CD14-positive monocyte (primary cell): ENCODE data around the gene C20orf173. TPM values are rescaled to one million over a fixed set of nuclear protein-coding genes. Genes with fewer than 3 reads are reported as not detected.

Experiments used
- DNase-seq, 3 donors: peaks; one replicate each; pipeline ENCODE4 v3.0.0-alpha.2; 2011 to 2022
- H2AFZ ChIP-seq: 2 replicates; pipeline ENCODE4 v1.6.0; 2012; ENCODE audit warnings: mild to moderate bottlenecking, low read depth, low read length, inconsistent platforms; ENCODE audit not compliant: insufficient read depth, poor library complexity, severe bottlenecking
- H3K27ac ChIP-seq, 2 donors: 1 replicate in 1 of 2; 2 replicates in 1 of 2; pipeline ENCODE4 v1.5.1; 2012 to 2013; ENCODE audit warnings: low read length in 2 of 2, control low read depth in 1 of 2, inconsistent platforms in 1 of 2, low read depth in 1 of 2, mild to moderate bottlenecking in 1 of 2
- H3K27me3 ChIP-seq, 2 donors: one replicate each; pipeline versions ENCODE4 v1.6.0 to v1.6.1; 2011 to 2013; ENCODE audit warnings: low read length in 2 of 2; ENCODE audit not compliant: control insufficient read depth in 2 of 2, insufficient read depth in 2 of 2
- H3K36me3 ChIP-seq, 2 donors: replicated peaks in 1 of 2; 1 replicate in 1 of 2; 2 replicates in 1 of 2; pipeline versions ENCODE4 v1.5.1 to v1.6.1; 2012 to 2013; ENCODE audit warnings: low read length in 2 of 2, control low read depth in 1 of 2, inconsistent platforms in 1 of 2, mild to moderate bottlenecking in 1 of 2; ENCODE audit not compliant: insufficient read depth in 2 of 2, control insufficient read depth in 1 of 2
- H3K4me1 ChIP-seq, 2 donors: 1 replicate in 1 of 2; 2 replicates in 1 of 2; pipeline versions ENCODE4 v1.5.1 to v1.6.1; 2012 to 2013; ENCODE audit warnings: low read length in 2 of 2, control low read depth in 1 of 2, inconsistent platforms in 1 of 2, mild to moderate bottlenecking in 1 of 2, moderate library complexity in 1 of 2; ENCODE audit not compliant: insufficient read depth in 2 of 2, control insufficient read depth in 1 of 2
- H3K4me2 ChIP-seq: replicated peaks from 2 replicates; pipeline ENCODE3; 2012; ENCODE audit warnings: low read length, moderate library complexity, mild to moderate bottlenecking; ENCODE audit not compliant: poor library complexity, severe bottlenecking; ENCODE audit errors: extremely low read depth
- H3K4me3 ChIP-seq, 3 experiments: fragments of 200-600 bp in 1 of 3; sonication (generic) in 1 of 3; replicated peaks in 1 of 3; 1 replicate in 2 of 3; 2 replicates in 1 of 3; pipeline ENCODE4 v1.5.1; 2011 to 2013; ENCODE audit warnings: low read length in 3 of 3, mild to moderate bottlenecking in 3 of 3, control low read depth in 2 of 3, low read depth in 2 of 3, inconsistent platforms in 1 of 3, moderate library complexity in 1 of 3
- H3K79me2 ChIP-seq: 2 replicates; pipeline ENCODE4 v1.6.0; 2012; ENCODE audit warnings: mild to moderate bottlenecking, control low read depth, inconsistent platforms, low read length, moderate library complexity; ENCODE audit not compliant: insufficient read depth
- H3K9ac ChIP-seq: 2 replicates; pipeline ENCODE4 v1.6.0; 2017; ENCODE audit warnings: low read length, mild to moderate bottlenecking; ENCODE audit not compliant: insufficient read depth, poor library complexity, severe bottlenecking
- H3K9me3 ChIP-seq, 2 donors: replicated peaks in 1 of 2; 1 replicate in 1 of 2; 2 replicates in 1 of 2; pipeline versions ENCODE4 v1.5.1 to v1.6.1; 2012 to 2013; ENCODE audit warnings: low read length in 2 of 2, control low read depth in 1 of 2; ENCODE audit not compliant: control insufficient read depth in 1 of 2, insufficient read depth in 1 of 2
- H4K20me1 ChIP-seq: 2 replicates; pipeline ENCODE4 v1.6.0; 2012; ENCODE audit warnings: mild to moderate bottlenecking, low read length, control low read depth, moderate library complexity; ENCODE audit not compliant: insufficient read depth
- H3K27ac Mint-ChIP-seq, 7 donors: one replicate each; pipeline ENCODE4 v1.8.0; 2020; ENCODE audit warnings: mild to moderate bottlenecking in 7 of 7, mixed read lengths in 7 of 7, moderate library complexity in 6 of 7, inconsistent platforms in 2 of 7
- H3K27me3 Mint-ChIP-seq, 3 donors: one replicate each; pipeline ENCODE4 v1.8.0; 2021 to 2022; ENCODE audit warnings: low read depth in 3 of 3, mild to moderate bottlenecking in 3 of 3, mixed read lengths in 3 of 3, moderate library complexity in 3 of 3, inconsistent platforms in 1 of 3
- H3K36me3 Mint-ChIP-seq, 2 donors: one replicate each; pipeline ENCODE4 v1.8.0; 2020; ENCODE audit warnings: mixed read lengths in 2 of 2, inconsistent platforms in 1 of 2, mild to moderate bottlenecking in 1 of 2
- H3K4me1 Mint-ChIP-seq: one replicate; pipeline ENCODE4 v1.8.0; 2020; ENCODE audit warnings: mild to moderate bottlenecking, mixed read lengths
- H3K4me3 Mint-ChIP-seq, 2 donors: one replicate each; pipeline ENCODE4 v1.8.0; 2020; ENCODE audit warnings: mild to moderate bottlenecking in 2 of 2, mixed read lengths in 2 of 2, moderate library complexity in 1 of 2
- H3K9me3 Mint-ChIP-seq, 7 donors: one replicate each; pipeline ENCODE4 v1.8.0; 2020 to 2022; ENCODE audit warnings: mixed read lengths in 7 of 7, mild to moderate bottlenecking in 6 of 7, moderate library complexity in 6 of 7, inconsistent platforms in 2 of 7
- whole genome bisulfite sequencing: methylation state at CpG from one replicate; pipeline ENCODE4 v1.1.5; 2013; ENCODE audit warnings: missing lambda C conversion rate; ENCODE audit not compliant: insufficient coverage; 5-methylcytosine and 5-hydroxymethylcytosine counted together
- intact Hi-C, 2 donors: fragments of 100-400 bp; cut with micrococcal nuclease; formaldehyde crosslinking; loops; one replicate each; pipeline versions ENCODE4 v1.15.0 to v1.15.1; 2023
- polyA plus RNA-seq, 3 donors: library from polyadenylated mRNA; depleted of rRNA in 1 of 3; unstranded in 2 of 3; stranded (reverse) in 1 of 3; fragments of 300-500 nt in 2 of 3; fragments of >200 nt in 1 of 3; fragmentation: Illumina TruSeq in 2 of 3; gene quantifications; 1 replicate in 2 of 3; 2 replicates in 1 of 3; pipeline ENCODE4 v1.2.3, GENCODE V29; 2012 to 2021
- TF ChIP-seq, protein P1 (sequence below): fragments of 200-600 bp; IDR thresholded peaks from one replicate; pipeline ENCODE4 v1.8.0; 2022; ENCODE audit warnings: antibody characterized with exemption, mild to moderate bottlenecking

Gene C20orf173
- polyA plus RNA-seq, 3 donors = not detected

DNA sequence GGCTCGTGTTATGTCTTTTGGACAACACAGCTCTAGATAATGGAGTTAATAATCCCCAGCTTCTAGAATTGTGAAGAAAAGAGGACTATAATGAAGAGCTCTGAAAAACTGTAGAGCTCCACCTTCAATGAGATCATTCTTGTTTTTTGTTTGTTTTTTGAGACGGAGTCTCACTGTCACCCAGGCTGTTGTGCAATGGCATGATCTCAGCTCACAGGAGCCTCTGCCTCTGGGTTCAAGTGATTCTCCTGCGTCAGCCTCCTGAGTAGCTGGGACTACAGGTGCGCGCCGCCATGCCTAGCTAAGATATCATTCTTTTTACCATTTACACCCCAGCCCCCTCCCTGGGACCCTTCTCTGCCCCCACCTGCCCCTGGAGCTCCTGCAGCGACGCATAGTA, 49.0 kb upstream of the C20orf173 start:
- WGBS = 91% methylated on average over 8 of the region's 8 CpGs
- H3K27ac Mint-ChIP-seq = no peak overlapping the region
- peaks cover 4 to 18% (median 10%) of the 10 kb centered on the region in 7 donors for H3K9me3 Mint-ChIP-seq
- peaks cover 4 to 6% (median 4%) of the 10 kb centered on the region in 3 donors for H3K27me3 Mint-ChIP-seq
- H3K4me3 Mint-ChIP-seq = no peak overlapping the region
- Histone ChIP-seq H3K4me1 (no peaks in the 10 kb centered on the region), H3K79me2 (no peaks in the 10 kb centered on the region), H4K20me1 (no peaks in the 10 kb centered on the region), H3K27me3 (no peaks in the 10 kb centered on the region), H2AFZ (no peak overlapping the region), H3K4me2 (no peak overlapping the region), H3K4me3 (no peak overlapping the region), H3K9me3 (peaks cover 0 to 6% of the 10 kb centered on the region in 2 donors), H3K36me3 (no peaks in the 10 kb centered on the region), H3K27ac (no peak overlapping the region), H3K9ac (no peak overlapping the region)
- no peaks in the 10 kb centered on the region for H3K4me1 Mint-ChIP-seq
- intact Hi-C loops = no loop called here
- DNase-seq = no peak
- H3K36me3 Mint-ChIP-seq = no peaks in the 10 kb centered on the region
- TF ChIP-seq, protein P1, sequence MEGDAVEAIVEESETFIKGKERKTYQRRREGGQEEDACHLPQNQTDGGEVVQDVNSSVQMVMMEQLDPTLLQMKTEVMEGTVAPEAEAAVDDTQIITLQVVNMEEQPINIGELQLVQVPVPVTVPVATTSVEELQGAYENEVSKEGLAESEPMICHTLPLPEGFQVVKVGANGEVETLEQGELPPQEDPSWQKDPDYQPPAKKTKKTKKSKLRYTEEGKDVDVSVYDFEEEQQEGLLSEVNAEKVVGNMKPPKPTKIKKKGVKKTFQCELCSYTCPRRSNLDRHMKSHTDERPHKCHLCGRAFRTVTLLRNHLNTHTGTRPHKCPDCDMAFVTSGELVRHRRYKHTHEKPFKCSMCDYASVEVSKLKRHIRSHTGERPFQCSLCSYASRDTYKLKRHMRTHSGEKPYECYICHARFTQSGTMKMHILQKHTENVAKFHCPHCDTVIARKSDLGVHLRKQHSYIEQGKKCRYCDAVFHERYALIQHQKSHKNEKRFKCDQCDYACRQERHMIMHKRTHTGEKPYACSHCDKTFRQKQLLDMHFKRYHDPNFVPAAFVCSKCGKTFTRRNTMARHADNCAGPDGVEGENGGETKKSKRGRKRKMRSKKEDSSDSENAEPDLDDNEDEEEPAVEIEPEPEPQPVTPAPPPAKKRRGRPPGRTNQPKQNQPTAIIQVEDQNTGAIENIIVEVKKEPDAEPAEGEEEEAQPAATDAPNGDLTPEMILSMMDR = no peak

DNA sequence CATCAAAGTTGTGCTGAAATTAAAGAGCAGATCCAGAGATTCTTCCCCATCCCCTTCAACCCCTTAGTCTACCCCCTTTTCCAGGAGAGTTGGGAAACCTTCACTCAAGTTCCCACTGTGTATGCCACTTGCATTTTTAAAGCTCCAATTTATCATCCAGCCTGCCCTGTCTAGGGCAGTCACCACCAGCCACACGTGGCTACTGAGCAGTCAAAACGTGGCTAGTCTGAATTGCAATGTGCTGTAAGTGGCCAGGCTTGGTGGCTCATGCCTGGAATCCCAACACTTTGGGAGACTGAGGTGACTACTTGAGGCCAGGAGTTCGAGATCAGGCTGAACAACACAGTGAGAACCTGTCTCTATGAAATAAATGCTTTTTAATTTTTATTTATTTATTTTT, 47.4 kb upstream of the C20orf173 start:
- Mint-ChIP-seq H3K27ac (no peak overlapping the region), H3K4me3 (no peak overlapping the region), H3K27me3 (peaks cover 4 to 6% (median 5%) of the 10 kb centered on the region in 3 donors), H3K4me1 (no peaks in the 10 kb centered on the region), H3K9me3 (peaks cover 0 to 24% (median 18%) of the 10 kb centered on the region in 7 donors), H3K36me3 (no peaks in the 10 kb centered on the region)
- 86% methylated on average over 1 of the region's 3 CpGs for WGBS
- Histone ChIP-seq H3K27ac (no peak overlapping the region), H3K79me2 (no peaks in the 10 kb centered on the region), H3K4me1 (no peaks in the 10 kb centered on the region), H3K27me3 (no peaks in the 10 kb centered on the region), H3K36me3 (no peaks in the 10 kb centered on the region), H3K4me3 (no peak overlapping the region), H3K9me3 (peaks cover 5 to 8% of the 10 kb centered on the region in 2 donors), H3K4me2 (no peak overlapping the region), H2AFZ (no peak overlapping the region), H4K20me1 (no peaks in the 10 kb centered on the region), H3K9ac (no peak overlapping the region)
- TF ChIP-seq, protein P1 = no peak
- intact Hi-C loops = no loop called here
- DNase-seq = no peak
